Measurements from ENCODE around the gene RASSF6.

DNA sequence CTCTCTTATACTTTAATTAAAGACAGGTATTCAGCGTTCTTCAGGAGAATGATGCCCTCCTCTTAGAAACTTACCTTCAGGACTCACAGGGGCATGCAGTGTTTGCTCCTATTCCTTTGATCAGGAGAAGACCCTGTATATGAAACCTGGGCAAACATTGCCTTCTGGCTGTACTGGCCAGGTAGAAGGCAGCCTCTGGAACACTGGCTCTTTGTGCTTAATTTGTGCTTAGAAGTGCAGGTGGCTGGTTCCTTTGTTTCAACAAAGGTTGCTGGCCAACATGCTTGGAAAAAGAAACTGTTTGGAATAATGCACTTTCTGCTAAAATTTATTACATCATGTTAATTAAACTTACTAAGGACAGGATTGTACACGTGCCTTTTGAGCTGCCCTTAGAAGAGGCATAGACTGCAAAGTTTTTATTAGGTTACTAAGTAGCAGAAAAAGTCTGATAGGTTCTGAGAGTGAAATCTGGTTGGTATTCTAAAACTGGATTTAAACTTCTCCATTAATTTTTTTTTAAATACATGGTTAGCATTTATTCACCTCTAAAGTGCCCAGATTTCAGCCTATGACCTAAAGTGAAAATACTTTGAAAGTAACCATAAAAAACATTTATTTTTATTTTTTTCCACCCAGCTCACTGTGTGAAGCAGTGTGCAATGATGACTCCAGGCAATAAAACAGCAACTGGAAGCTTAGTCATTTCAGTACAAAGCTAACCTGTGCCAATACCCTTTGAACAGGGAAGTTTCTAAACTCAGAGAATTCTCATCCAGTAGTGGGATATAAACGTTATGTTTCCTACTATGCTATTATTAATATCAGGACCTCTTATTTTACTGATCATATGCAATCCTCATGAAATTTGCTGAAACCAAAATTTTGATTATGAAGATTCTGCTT lies 11.3 kb downstream of the RASSF6 start:
- TF ChIP-seq EZH2phosphoT487 (IDR thresholded peaks at IDR 0.05; ENCODE audit: borderline replicate concordance, low read depth) (no peak), EP300 (IDR thresholded peaks at IDR 0.05; ENCODE audit: borderline replicate concordance in 1 of 2, low read depth in 1 of 2, low read length in 1 of 2) (no peak), POLR2AphosphoS5 (IDR thresholded peaks at IDR 0.05; ENCODE audit: low read depth, low read length) (no peak), TEAD4 (IDR thresholded peaks at IDR 0.05; ENCODE audit: borderline replicate concordance, insufficient read depth) (no peak), SMC3 (IDR thresholded peaks at IDR 0.05; ENCODE audit: low read depth, low read length) (no peak)
